Endometrium (tissue), 2 donors: ENCODE results near the gene GALNT9.
"Not testable (repeated sequence)": the region's sequence is repeated elsewhere in the genome, so short reads cannot be mapped to it uniquely, and the experiment has no call there.

Source experiments
- FAIRE-seq: peaks from 2 replicates; lab custom pipeline; 2012; peaks lifted over from hg19 to GRCh38; lab: Jason Lieb, UNC
- donor health status: control.
- donor health status: control.

The GALNT9 gene

DNA sequence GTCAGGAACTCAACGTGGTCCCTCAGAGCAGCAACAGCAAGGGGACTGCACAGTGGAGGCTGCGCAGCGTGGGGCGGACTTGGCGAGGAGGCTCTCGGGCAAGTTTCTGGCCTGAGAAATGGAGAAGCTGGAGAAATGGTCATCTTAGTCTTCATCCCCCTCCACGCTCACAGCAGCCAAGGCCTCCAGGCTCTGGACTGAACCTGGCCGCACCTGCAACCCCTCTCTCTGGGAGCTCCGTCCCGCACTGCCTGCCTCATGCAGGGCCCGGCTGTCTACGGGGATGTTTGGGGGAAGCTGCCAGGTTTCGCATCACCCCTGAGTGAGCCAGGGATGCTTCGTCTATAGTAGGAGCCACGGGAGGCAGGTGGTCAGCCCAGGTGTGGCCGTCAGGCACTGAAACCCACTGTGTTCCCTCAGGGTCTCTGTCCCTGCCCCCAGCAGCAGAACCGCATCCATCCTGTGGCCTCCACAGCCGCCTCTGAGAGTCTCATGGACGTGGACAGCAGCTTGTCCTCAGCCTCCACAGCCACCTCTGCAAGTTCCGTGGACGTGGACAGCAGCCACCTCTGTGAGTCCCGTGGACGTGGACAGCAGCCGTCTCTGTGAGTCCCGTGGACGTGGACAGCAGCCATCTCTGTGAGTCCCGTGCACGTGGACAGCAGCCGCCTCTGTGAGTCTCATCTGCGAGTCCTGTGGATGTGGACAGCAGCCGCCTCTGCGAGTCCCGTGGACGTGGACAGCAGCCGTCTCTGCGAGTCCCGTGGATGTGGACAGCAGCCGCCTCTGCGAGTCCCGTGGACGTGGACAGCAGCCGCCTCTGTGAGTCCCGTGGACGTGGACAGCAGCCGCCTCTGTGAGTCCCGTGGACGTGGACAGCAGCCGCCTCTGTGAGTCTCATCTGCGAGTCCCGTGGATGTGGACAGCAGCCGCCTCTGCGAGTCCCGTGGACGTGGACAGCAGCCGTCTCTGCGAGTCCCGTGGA, 29.1 kb upstream of the GALNT9 start:
- not testable (repeated sequence) for FAIRE-seq

DNA sequence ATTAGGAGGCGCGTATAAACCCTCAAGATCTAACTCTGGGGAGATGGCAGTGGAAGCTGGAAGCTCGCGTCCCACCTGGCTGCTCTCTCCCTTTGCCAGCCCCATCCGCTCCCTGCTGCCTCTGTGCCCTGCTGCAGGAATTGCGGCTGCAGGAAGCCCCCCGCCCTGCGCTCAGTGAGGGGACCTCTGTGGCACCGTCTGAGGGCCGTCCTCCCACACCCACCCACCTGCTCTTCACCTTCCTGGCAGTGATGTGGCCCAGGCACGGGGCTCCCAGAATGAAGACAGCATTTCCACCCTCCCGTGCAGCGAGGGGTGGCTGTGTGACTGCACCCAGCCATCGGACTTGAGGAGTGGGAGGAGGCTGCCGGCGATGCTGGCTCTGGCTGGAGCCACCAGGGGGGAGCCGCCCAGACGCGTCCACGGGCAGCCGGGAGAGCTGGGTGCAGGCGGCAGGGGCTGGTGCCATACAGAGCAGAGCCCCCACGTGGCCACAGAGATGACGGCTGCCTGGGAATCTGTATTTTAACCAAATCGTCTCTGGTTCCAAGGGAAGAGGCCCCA, 28.3 kb upstream of the GALNT9 start:
- no peak for FAIRE-seq

DNA sequence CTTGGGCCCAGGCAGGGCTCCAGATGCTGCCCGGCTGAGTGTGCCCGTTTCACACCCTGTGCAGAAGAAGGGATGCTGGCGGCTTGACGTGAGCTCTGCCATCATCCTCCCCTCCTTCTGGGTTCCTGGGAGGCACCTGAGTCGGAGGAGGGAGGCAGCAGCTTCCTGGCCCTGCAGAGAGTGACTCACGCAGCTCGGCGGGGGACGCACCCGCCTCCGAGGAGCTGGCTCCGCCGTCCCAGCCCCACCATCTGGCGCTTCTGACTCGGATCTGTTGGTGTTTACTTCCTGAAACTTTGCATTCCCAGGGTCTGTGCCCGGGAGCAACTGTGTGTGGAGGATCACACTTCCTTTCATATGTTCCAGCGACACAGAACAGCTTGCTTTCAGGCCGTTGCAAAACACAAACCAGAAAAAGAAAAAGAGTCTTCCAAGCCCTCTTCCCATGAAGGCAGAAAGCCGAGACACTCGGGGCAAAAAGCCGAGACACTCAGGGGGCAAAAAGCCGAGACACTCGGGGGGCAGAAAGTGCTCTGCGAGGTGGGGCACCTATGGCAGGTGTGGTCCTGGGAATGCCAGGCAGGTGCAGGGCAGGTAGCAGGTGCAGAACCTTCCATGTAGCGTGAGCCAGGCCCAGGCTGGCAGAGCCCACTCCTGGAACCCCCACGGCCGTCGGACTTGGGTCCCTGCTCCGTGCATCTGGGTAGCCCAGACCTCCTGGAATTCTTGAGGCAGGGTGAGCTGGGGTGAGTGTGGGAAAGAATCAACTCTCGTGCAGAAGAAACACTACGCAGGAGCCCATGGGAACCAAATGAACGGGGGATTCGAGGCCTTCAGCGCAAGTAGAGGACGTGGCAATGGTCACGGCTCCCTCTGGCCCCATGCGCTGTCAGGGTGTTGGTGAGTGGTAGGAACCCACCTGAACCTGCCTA, 27.6 kb upstream of the GALNT9 start:
- peak; percentile 41 for FAIRE-seq

DNA sequence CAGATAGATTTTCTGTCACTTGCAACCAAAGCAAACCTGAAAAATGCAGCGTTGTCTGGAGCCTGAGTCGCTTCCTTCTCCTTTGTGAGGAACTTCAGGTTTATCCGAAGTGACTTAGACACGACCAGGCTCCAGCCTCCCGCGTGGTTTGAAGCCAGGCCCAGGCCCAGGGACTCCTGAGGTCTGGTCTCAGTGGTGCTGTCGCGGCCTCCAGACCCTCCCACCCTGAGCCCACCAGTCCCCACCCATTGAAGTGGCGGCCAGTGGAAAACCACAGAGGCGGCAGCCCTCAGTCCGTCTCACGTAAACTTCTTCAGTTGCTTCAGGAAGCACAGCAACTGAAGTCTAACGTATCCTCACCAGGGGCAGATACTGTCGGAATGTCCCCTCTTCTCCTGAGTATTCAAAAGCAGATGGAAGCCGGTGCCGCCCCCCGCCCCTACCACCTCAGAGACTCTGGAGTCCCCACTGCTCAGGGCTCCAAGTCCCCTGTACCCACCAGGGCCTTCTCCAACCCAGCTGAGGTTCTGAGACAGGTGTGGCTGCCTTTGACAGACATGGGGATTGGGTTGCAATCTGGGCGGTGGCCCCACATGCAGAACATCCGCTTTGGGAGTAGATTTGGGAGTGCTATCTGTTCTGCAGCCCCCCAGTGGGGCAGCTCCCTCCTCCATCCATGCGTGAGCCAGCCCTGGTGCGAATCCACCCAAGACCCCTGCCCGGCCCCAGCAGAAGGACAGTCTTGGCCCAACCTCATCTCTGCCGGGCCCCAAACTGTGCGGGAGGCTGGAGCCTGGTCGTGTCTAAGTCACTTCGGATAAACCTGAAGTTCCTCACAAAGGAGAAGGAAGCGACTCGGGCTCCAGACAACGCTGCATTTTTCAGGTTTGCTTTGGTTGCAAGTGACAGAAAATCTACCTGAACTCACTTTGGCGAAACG, 26.6 kb upstream of the GALNT9 start:
- FAIRE-seq = no peak

DNA sequence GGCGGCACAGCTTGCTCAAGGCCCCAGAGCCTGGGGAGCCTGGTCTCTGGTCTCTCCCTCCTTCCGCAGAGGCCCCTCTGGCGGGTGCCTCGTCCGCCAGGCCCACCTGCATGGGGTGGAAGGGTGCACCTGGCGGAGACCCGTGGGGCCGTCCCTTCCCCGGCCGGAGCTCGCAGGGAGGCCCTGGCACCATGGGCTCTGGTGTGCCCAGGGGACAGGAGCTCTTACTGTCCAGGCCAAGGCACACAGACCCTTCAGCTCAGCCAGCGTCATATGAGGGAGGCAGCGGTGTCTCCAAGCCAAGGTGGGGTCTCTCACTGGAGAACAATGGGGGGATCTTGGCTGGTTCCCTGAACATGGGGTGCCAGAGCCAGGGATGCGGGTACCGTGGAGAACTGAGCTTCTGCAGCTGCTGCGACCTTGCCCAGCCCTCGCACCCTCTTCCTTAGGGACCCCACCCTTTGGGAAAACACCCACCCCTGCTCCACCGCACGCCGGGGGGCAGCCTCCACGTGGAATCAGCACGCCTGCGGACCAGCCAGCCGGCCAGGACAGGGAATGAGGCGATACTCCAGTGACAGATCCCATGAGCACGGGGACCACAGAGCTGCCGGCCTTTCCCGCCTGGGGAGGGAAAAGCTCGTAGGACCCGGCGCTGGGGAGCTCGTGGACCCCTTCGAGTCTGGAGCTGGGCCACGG, 25.7 kb upstream of the GALNT9 start:
- no peak for FAIRE-seq

DNA sequence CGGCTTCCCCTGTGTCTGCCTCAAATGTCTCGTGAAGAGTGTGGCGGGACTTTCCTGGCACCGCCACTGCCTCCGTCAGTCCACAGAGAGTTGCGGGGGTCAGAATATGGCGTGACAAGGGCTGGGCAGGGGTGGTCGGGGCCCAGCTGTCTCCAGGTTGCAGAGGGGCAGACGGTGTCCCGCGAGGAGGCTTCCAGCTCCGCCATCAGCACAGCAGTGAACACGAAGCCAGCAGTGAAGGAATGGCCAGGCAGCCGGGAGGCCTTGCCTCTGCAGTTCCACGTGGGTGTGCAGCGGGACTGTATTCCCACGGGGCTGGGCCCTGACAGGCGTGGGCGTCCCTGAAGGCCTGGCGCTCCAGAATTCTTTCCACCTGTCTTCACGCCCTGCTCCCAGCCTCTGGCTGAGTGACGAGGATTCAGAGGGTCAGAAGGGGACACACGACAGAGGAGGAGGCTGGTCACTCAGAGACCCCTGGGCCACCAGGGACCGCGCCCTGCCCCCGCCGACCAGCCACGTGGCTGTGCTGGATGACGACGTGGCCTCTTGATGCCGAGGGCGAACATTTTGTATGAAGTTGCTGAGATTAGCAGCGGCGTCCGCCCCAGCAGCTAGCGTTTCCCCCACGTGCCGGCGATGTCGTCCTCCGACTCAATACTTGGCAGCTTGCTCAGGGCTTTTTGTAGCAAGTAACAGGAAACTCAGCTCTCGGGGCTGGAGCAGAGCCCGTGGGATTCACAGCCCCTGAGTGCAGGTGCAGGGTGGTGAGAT, 25.0 kb upstream of the GALNT9 start:
- FAIRE-seq = no peak

DNA sequence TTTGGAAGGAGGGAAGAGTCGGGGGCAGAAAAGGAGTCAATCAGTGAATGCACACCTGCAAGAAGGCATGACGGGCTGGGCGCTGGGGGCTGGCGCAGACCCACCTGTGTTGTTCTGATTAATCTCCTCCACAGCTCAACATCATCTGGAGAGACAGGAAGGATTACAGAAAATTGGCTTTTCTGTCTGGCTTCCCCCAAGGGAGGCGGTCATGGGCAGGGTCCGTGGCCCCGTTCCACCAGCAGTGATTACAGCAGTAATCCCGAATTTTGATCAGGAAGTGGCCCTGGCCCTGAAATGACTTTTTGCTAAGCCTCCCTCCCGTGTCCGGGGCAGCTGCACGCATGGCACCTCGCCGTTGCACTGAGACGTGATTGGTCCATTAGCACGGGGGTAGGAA, 24.4 kb upstream of the GALNT9 start:
- FAIRE-seq = no peak

DNA sequence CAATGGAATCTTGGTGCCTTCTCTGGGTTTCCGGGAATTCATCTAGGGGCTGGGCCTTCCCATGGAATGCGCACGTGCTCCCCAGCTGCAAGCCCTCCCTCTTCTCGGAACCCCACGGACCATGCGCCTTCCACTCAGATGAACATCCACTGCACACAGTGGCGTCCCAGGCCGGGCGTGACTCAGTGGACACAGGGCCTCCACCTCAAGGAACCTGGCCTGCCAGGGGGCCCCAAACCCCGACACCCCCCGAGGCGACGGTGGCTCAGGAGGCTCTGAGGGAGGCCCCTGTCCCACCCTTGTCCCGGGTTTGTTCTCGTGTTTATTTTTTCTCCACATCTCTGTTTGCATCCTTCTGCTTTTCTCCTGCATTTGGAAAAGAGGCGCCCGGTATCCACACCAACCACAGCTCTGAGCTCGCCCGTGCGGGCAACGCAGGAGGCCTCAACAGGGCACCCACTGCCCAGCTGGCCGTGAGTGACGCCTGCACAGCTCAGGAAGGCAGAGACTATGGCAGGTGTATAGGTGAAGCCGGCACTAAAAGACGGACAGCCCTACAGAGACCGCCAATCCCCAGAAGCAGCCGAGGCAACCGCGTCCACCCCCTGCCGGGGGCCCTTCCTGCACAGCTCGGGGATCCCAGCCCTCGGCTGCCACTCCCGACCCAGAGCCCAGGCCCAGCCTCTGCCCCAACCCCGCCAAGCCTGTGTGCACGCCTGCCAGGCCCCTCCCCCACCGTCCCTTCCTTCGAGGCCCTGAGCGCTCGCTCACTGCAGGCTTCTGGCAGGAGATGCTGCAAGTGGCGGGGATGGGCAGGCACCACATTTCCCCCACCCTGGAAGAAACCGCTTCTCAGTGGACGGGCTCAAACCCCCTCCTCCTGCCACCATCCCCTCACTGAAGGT, 23.8 kb upstream of the GALNT9 start:
- no peak for FAIRE-seq

DNA sequence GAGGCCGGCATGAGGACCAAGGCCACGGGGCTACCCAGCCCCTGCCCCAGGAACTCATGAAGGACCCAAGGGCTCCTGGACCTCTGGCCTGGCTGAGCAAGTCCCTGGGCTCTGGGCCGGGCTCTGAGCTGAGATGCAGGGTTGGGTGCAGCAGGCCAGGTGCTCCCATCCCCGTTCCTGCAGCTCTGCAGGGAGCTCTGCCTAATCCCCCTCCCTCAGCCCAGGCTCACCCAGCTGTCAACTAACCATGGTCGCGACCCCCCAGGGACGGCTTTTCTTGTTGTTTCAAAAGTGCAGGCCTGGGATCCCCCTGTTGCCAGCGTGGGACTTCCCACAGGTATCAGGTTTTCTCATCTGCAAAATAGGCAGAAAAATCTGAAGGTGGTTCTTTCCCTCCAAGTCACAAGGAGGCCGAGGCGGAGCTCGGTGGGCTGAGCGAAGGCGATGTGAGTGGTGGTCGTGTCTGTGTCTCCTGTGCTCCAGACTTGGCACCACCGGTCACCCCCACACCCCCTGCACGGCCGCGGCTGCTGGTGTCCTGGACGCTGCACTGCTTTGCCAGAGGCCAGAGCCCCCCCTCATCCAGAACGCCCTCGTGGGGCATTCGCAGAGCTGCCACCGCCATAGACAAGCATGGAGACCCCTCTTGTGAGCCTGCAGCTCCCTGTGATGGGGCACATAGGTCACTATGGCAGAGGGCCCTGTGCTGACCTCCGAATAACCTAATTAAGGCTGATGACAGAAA, 22.5 kb upstream of the GALNT9 start:
- no peak for FAIRE-seq

DNA sequence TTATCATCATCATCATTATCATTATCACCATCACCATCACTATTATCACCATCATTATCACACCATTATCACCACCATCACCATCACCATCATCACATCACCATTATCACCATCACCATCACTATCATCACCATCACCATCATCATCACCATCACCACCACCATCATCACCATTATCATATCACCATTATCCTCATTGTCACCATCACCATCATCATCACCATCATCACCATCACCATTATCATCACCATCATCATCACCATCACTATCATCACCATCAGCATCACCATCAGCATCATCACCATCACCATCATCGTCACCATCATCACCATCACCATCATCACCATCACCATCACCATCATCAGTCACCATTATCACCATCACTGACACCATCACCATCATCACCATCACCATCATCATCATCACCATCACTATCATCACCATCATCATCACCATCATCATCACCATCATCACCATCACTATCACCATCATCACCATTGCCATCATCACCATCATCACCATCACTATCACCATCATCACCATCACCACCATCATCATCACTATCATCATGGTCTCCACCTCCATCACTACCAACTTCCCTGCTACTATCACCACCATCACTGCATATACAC, 20.2 kb upstream of the GALNT9 start:
- FAIRE-seq = no peak

DNA sequence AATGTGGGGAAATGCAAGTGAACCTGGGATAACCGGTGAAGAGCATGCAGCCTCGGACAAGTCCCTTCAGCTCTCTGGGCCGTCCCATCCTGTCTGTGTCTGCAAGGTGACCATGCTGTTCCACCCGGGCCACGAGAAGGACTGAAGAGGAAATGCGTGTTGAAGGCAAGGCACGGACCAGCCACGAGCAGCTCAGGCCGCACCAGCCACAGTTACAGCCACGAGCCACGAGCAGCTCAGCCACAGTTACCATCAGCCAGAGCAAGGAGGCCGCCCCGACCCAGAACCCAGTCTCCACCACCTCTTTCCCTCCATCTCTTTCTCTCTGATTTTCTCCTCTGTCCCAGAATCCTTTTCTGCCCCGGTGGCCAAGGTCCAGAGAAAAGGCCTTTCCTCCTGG, 18.8 kb upstream of the GALNT9 start:
- FAIRE-seq = no peak

DNA sequence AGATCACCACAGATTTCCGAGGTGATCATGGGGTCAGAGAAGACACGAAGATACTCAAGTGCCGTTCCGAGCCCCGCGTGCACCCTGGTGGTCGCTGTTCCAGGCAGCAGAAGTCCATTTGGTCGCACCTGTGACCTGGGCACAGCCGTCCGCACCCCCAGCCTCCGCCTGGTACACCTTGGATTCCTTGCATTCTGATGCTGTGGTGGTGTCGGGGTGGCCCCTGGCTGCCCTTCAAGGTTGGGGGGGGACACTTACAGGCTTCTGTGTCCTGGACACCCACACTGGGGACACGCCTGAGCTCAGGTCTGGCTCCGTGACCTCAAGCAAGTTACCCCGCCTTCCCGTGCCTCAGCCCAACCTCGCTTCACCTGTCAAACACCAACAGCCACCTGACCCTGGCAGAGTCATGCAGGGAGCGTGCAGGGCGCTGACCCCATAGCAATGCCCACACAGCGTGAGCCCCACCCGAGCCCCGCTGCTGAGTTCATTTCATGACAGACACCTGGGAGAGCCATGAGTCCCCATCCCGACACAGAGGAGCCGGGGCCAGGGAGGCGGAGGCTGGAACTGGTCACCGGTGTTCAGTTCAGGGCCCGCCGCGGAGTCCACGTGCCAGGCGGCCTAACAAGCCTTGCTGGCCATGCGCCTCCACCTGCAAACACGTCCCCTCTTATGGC, 17.9 kb upstream of the GALNT9 start:
- no peak for FAIRE-seq

DNA sequence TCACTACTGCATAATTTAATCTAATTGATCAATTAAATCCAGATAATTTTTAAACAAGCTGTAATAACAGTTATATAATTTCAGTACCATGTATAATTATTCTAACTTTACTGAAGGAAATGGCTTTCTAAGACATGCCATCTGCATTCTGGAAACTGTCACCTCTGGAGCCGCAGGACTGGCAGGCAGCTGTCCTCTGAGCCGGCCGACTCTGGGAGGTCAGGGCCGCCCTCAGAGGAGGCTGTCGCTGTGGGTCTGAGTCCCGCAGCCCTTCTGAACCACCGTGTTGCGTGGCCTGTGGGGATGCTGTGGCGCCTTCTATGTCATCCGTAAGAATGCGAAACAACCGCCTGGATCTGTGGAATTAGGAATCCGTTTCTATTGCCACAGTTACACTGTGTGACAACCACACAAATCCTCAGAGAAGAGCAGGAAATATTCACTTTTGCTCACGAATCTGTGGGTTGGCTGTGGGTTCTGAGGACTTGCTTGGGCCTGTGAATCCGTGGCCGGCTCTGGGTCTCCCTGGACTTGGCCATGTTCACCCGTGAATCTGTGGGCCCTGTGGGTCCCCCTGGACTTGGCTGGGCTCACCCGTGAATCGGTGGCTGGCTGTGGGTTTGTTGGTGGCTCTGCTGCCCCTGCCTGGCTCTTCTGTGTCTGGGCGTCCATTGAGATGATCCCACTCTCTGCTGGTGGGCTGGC, 17.2 kb upstream of the GALNT9 start:
- FAIRE-seq = no peak

DNA sequence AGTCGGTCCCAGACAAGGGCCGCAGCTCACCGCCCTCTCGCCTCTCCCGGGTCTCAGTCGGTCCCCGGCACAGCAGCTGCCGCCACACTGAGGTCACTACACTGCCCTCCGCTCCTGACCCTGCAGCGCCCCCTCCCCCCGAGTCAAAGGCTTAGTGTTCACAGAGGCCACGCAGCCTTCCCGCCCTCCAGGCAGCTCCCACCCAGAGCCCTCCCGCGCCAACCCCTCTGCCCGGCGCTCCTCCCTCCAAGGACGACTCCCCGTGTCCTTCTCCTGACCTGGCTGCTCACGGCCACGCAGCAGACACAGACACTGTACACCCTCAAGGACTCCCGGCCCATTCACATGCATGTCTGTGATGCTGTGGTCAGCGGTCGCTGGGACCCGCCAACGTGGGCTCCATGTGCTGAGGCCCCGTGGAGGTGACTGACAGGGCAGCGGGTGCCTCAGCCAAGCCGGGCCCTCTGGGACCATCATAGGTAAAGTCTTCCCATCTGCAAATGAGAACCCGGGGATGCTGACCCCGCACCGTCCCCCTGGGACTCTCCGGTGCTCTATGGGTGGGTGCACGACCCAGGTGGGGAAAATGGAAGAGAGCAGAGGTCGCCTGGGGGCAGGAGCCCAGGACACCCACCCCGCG, 16.3 kb upstream of the GALNT9 start:
- FAIRE-seq = no peak

DNA sequence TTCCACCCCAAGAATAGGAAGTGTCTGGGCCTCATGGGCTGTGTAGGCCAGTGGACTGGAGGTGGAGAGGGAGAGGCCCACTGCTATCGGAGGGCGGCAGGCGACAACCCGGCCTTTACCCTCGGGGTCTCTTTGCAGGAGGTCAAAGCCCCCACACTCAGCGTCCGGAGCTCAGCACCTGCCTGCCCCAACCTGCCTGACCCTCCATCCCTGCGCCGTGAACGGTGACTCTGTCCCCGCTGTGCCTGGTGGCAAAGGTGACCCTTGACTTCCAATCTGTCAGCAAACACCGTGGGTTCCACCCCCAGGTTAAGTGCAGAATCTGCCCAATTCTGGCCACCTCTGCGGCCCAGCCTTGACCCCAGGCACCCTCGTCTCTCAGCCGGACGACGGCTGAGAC, 15.7 kb upstream of the GALNT9 start:
- no peak for FAIRE-seq

DNA sequence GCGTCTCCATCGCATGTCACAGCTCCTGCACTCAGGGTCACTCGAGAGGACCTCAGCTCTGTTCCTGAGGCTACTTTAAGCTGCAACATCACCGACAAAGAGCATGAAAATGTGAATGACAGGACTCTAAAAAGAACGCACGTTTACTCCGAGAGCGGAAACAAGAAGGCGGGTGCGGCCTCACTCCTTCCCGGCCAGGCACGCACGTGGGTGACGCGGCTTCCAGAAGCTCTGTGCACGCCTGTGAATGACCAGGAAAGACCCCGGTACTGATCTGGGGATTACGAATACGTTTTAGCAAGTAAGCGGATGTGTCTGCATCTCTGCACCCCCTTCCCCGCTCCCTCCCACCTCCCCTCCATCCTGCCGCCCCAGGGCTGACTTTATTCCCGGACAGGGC, 15.2 kb upstream of the GALNT9 start:
- no peak for FAIRE-seq
